Erythroblast (primary cell): ENCODE results near the gene GATA5.

ENCODE experiments used
- DNase-seq, 2 experiments: peaks; one replicate each; lab custom pipeline; 2025; lab: John Stamatoyannopoulos, UW
- GATA1 ChIP-seq: IDR thresholded peaks from 2 replicates; pipeline ENCODE4 v1.6.1; 2011; ENCODE audit warnings: low read depth, mild to moderate bottlenecking, control low read depth, low read length, moderate library complexity
- POLR2A ChIP-seq: IDR thresholded peaks from 2 replicates; pipeline ENCODE4 v1.6.1; 2011; ENCODE audit warnings: mild to moderate bottlenecking, low read length

GATA5 gene

GRCh38 chr20:62488470-62488869 is 12.7 kb upstream of the GATA5 start:
- DNase-seq: no peak
- no peak for TF ChIP-seq POLR2A
- no peak for TF ChIP-seq GATA1

- peak; percentile 87 to 96 for DNase-seq
- TF ChIP-seq GATA1: peak; percentile 86
- peak; percentile 68 for TF ChIP-seq POLR2A
Measured at GRCh38 chr20:62487561-62488354, 12.0 kb upstream of the GATA5 start.

GRCh38 chr20:62487118-62487517 is 11.3 kb upstream of the GATA5 start:
- no peak for DNase-seq
- TF ChIP-seq POLR2A (no peak), GATA1 (no peak)

- TF ChIP-seq GATA1 (no peak), POLR2A (no peak)
- DNase-seq: peak; percentile 63 to 66
Measured at GRCh38 chr20:62486484-62486883, 10.7 kb upstream of the GATA5 start.

GRCh38 chr20:62485701-62486089 is 9.9 kb upstream of the GATA5 start:
- no peak for TF ChIP-seq POLR2A
- TF ChIP-seq GATA1: no peak
- no peak for DNase-seq

- TF ChIP-seq POLR2A: peak; percentile 86
- TF ChIP-seq GATA1: no peak
- peak; percentile 84 to 90 for DNase-seq
Measured at GRCh38 chr20:62485062-62485700, 9.4 kb upstream of the GATA5 start.

GRCh38 chr20:62484478-62484877 is 8.7 kb upstream of the GATA5 start:
- no peak for TF ChIP-seq POLR2A
- TF ChIP-seq GATA1: no peak
- no peak for DNase-seq

GRCh38 chr20:62483613-62484458 is 8.0 kb upstream of the GATA5 start:
- TF ChIP-seq GATA1 (no peak), POLR2A (no peak)

GRCh38 chr20:62482974-62483373 is 7.2 kb upstream of the GATA5 start:
- DNase-seq: peak; percentile 53 to 63
- no peak for TF ChIP-seq POLR2A
- no peak for TF ChIP-seq GATA1

More at GRCh38 chr20:62483613-62484458, 8.0 kb upstream of the GATA5 start:
- DNase-seq: peak in 1 of 2 experiments; percentile 31

- TF ChIP-seq GATA1 (no peak), POLR2A (peak; percentile 77)
- peak; percentile 75 to 81 for DNase-seq
Measured at GRCh38 chr20:62482146-62482809, 6.5 kb upstream of the GATA5 start.

GRCh38 chr20:62481425-62482145 is 5.8 kb upstream of the GATA5 start:
- peak; percentile 59 to 62 for DNase-seq
- no peak for TF ChIP-seq POLR2A
- TF ChIP-seq GATA1: no peak

- DNase-seq: peak; percentile 62 to 69
- TF ChIP-seq POLR2A (peak; percentile 58), GATA1 (no peak)
Measured at GRCh38 chr20:62480318-62480717, 4.5 kb upstream of the GATA5 start.
